GM19099 (cell line): ENCODE results near the gene TRAPPC2.

ENCODE experiments used
- POLR2A ChIP-seq: IDR thresholded peaks from 3 replicates; pipeline ENCODE4 v1.6.1; 2011; ENCODE audit warnings: low read depth; ENCODE audit not compliant: insufficient read length; ENCODE audit errors: extremely low read depth

The TRAPPC2 gene

GRCh38 chrX:13693341-13693961 is 41.0 kb downstream of the TRAPPC2 start:
- no peak for TF ChIP-seq POLR2A

DNA sequence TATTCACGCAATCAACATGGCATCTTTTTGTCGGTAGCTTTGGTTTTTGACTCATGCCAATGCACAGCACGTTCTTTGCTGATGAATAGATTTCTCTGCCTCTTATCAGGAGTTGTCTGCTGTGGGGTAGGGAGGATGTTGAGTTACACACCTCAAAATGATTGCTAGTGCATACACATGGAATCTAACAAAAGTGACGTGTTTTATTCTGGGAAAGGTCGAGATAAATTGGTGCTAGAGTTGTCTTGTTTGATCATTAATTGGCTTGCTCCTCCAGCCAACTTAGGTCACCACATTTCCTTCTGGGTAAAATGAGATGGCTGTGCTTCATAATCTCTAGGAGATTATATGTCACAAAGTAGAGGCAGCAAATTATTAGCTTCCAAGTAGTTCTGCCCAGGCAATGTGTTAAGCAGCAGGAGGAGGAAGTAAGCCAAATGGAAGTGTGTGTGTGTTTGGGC is 41.6 kb downstream of the TRAPPC2 start:
- no peak for TF ChIP-seq POLR2A

DNA sequence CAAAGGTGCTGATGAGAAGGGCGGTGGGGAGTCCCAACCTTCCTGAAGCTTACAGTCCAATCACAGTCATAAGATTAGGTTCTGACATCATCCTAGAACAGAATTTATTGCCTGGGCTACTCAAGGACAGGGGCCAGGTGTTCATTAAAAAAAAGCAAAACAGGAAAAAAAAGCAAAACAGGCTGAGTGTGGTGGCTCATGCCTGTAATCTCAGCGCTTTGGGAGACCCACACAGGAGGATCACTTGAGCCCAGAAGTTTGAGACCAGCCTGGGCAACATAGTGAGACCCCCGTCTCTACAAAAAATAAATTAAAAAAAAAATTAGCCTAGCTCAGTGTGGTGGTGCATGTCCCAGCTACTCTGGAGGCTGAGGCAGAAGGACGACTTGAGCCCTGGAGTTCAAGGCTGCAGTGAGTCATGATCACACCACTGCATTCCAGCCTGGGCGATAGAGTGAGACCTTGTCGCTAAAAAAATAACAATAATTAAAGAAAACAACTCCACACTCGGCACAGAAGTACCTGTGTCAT is 42.5 kb downstream of the TRAPPC2 start:
- TF ChIP-seq POLR2A: peak; percentile 7

DNA sequence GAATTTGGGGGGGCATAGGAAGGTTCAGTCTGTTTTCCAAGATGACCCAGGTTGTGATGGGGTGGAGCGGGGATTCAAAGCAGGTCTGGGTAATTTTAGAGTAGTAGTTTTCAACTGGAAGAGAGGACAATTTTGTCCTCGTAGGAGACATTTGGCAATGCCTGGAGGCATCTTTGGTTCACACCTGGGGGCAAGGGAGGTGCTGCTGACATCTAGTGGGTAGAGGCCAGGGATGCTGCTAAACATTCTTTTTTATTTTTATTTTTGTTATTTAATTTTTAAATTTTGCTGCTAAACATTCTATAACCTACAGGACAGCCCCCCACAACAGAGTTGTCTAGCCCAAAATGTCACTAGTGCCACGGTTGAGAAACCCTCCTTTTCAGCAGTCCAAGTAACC is 43.6 kb downstream of the TRAPPC2 start:
- TF ChIP-seq POLR2A: no peak

- TF ChIP-seq POLR2A: no peak
These were observed 44.6 kb downstream of the TRAPPC2 start for GRCh38 chrX:13689741-13690211.

GRCh38 chrX:13688958-13689740 is 45.3 kb downstream of the TRAPPC2 start, which contains the start of gene RAB9A:
TSS of gene RAB9A (plus strand) at chrX:13689128. CDS start at chrX:13708747, 19,619 bp downstream.
- TF ChIP-seq POLR2A: peak; percentile 91

DNA sequence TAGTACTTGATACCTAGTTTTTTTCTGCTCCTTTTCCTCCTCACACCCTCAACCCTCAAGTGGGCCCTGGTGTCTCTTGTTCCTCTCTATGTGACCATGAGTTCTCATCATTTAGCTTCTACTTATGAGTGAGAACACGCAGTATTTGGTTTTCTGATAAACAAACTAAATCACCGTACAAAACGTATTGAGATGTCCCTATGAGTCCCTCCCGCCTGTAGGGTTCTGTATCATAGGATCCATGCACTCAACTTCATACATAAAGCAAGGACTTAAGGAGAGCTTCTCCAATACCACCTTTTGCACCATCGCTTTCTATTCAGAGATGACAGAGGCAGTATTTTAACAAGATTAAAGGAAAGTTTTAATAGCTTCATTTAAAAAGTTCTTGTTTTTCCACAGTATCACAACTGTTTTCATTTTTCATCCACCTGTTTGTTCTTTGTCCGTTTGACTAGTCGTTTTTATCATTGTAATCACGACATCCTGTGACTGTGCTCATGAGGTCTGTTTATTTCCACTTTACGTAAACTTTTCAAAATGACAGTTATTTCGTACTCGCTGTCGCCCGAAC is 45.9 kb downstream of the TRAPPC2 start:
- TF ChIP-seq POLR2A: no peak

DNA sequence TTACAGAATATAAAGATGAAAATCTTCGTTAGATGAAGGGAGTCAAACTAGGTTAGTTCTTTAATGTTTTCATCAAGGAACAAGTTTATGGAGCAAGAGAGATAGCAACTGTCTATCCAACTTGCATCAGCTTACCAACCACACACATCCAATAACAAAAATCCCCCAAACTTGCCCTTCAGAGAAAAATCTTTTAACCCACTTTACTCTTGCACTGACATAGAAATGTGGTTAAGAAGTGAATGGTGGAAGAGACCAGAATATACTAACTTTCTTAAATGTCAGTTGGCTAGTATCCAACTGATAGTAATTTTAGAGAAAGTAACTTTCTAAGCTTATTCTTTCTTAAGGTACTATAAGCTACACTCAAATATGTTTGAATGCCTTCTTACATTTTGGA is 47.2 kb downstream of the TRAPPC2 start:
- no peak for TF ChIP-seq POLR2A

GRCh38 chrX:13685126-13685763 is 49.2 kb downstream of the TRAPPC2 start:
- no peak for TF ChIP-seq POLR2A

- TF ChIP-seq POLR2A: no peak
These were observed 50.1 kb downstream of the TRAPPC2 start for GRCh38 chrX:13684361-13684760.

GRCh38 chrX:13681595-13681994 is 52.8 kb downstream of the TRAPPC2 start:
- no peak for TF ChIP-seq POLR2A

DNA sequence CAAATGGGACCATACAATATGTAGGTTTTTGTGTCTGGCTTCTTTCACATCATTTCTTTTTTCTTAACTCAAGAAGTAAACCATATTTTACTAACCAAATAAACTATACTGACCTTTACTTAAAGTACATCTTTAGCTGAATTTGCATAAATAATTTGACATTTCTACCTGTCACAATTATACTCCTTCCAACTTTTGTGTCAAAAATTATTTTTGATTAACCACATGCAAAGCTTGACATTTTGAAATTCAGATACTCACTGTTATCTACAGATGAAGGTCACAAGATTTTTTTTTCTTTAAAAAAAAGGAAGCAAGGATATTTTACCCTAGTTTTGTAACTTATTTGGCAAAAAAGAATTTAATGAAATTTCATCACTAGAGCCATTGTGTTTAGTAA is 57.5 kb downstream of the TRAPPC2 start:
- TF ChIP-seq POLR2A: no peak

GRCh38 chrX:13673016-13673415 is 61.4 kb downstream of the TRAPPC2 start:
- no peak for TF ChIP-seq POLR2A

DNA sequence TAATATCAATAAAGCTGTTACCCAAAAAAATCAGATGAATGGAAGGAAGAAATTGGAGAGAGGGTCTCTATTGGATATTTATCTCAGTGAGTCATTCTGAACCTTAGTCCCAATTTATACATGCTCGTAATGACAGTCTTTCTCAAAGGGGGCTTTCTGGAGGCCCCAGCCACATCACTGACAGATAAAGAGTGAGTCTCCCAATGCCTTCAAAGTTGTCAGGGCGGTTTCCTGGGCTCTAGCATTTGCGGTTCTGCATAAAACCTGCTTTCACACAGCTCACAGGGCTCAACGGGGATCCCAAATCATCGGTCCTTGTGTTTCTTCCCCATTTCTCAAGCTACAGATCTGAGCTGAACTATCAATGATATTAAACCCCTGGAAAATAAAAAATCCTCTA is 64.2 kb downstream of the TRAPPC2 start:
- no peak for TF ChIP-seq POLR2A

- TF ChIP-seq POLR2A: peak; percentile 29
These were observed 65.1 kb downstream of the TRAPPC2 start for GRCh38 chrX:13669246-13669737.

GRCh38 chrX:13667919-13668318 is 66.5 kb downstream of the TRAPPC2 start:
- no peak for TF ChIP-seq POLR2A

- no peak for TF ChIP-seq POLR2A
These were observed 67.6 kb downstream of the TRAPPC2 start for GRCh38 chrX:13666836-13667235.
